K562 (cell line): ENCODE measurements around the gene ZKSCAN3. TPM values are rescaled to one million over a fixed set of nuclear protein-coding genes. Genes with fewer than 3 reads are reported as not detected.

Source experiments
- CREB3 ChIP-seq: fragments of 450-650 bp; conservative IDR thresholded peaks from 2 replicates; pipeline ENCODE4 v1.6.1; 2016; ENCODE audit warnings: missing genetic modification characterization, low read depth, mild to moderate bottlenecking, missing compliant biosample characterization, moderate library complexity
- DACH1 ChIP-seq: fragments of 450-650 bp; IDR thresholded peaks from 2 replicates; pipeline ENCODE4 v1.6.1; 2018; ENCODE audit not compliant: partially characterized antibody
- FOXK2 ChIP-seq, 2 experiments: fragments of 450-650 bp; IDR thresholded peaks in 1 of 2; conservative IDR thresholded peaks in 1 of 2; 2 replicates each; pipeline ENCODE4 v1.6.1; 2016; ENCODE audit warnings: low read depth in 2 of 2, mild to moderate bottlenecking in 1 of 2
- HMBOX1 ChIP-seq: sonication (generic); IDR thresholded peaks from 2 replicates; pipeline ENCODE4 v1.6.1; 2016
- KAT7 ChIP-seq: sonication (generic); formaldehyde crosslinking; IDR thresholded peaks from 2 replicates; pipeline ENCODE4 v1.8.0; 2022; ENCODE audit warnings: missing genetic modification reagents, mild to moderate bottlenecking, borderline replicate concordance
- MAFF ChIP-seq: IDR thresholded peaks from 2 replicates; pipeline ENCODE4 v1.6.1; 2012; ENCODE audit warnings: low read length, improper control_type of control experiment
- NFE2 ChIP-seq: IDR thresholded peaks from 2 replicates; pipeline ENCODE4 v1.6.1; 2014; ENCODE audit warnings: antibody characterized with exemption, low read depth
- NR2C2 ChIP-seq, 2 experiments: fragments of 200-800 bp in 1 of 2; sonication (Bioruptor generic) in 1 of 2; sonication (generic) in 1 of 2; formaldehyde crosslinking in 1 of 2; IDR thresholded peaks; 2 replicates each; pipeline versions ENCODE4 v1.6.1 to v1.8.0; 2016 to 2022; ENCODE audit warnings: mild to moderate bottlenecking in 1 of 2, missing compliant biosample characterization in 1 of 2, missing genetic modification characterization in 1 of 2, missing genetic modification reagents in 1 of 2
- PHTF2 ChIP-seq: fragments of 250-450 bp; sonication (Bioruptor Pico); IDR thresholded peaks from 2 replicates; pipeline ENCODE4 v1.5.0; 2021; ENCODE audit warnings: mild to moderate bottlenecking
- RAD51 ChIP-seq: fragments of 450-650 bp; IDR thresholded peaks from 2 replicates; pipeline ENCODE4 v1.7.1; 2016; ENCODE audit warnings: low read depth, mild to moderate bottlenecking, borderline replicate concordance
- TARDBP ChIP-seq: fragments of 450-650 bp; IDR thresholded peaks from 2 replicates; pipeline ENCODE4 v1.6.1; 2016
- TEAD2 ChIP-seq: fragments of 450-650 bp; IDR thresholded peaks from 2 replicates; pipeline ENCODE4 v1.6.1; 2016; ENCODE audit warnings: missing genetic modification characterization, control low read depth, missing compliant biosample characterization
- U2AF1 ChIP-seq: fragments of 200-400 bp; formaldehyde crosslinking; optimal IDR thresholded peaks from 2 replicates; pipeline ENCODE3; 2017; ENCODE audit warnings: mild to moderate bottlenecking, low read depth, low read length, moderate library complexity
- ZBTB9 ChIP-seq: fragments of 450-650 bp; formaldehyde crosslinking; IDR thresholded peaks from 2 replicates; pipeline ENCODE4 v1.4.0; 2020; ENCODE audit warnings: mild to moderate bottlenecking, moderate library complexity
- ZNF280A ChIP-seq: fragments of 450-650 bp; IDR thresholded peaks from 2 replicates; pipeline ENCODE4 v1.6.1; 2018; ENCODE audit warnings: mild to moderate bottlenecking, low read depth; ENCODE audit not compliant: partially characterized antibody
- ZNF445 ChIP-seq: fragments of 250-450 bp; sonication (Bioruptor Pico); IDR thresholded peaks from 2 replicates; pipeline ENCODE4 v1.4.0; 2020; ENCODE audit warnings: low read depth, mild to moderate bottlenecking, moderate library complexity
- ZNF551 ChIP-seq: fragments of 250-450 bp; sonication (Bioruptor Pico); IDR thresholded peaks from 2 replicates; pipeline ENCODE4 v1.5.0; 2021; ENCODE audit warnings: mild to moderate bottlenecking, moderate library complexity
- ZNF695 ChIP-seq: fragments of 450-650 bp; formaldehyde crosslinking; IDR thresholded peaks from 2 replicates; pipeline ENCODE4 v1.4.0; 2020; ENCODE audit warnings: mild to moderate bottlenecking, moderate library complexity
- ZNF707 ChIP-seq: fragments of 250-450 bp; sonication (Bioruptor Pico); conservative IDR thresholded peaks from 2 replicates; pipeline ENCODE4 v1.8.0; 2022; ENCODE audit warnings: inconsistent platforms, mild to moderate bottlenecking, moderate library complexity
- polyA plus RNA-seq, 8 experiments: library from polyadenylated mRNA; depleted of rRNA in 4 of 8; stranded (reverse) in 5 of 8; unstranded in 3 of 8; fragments of >200 nt; fragmentation: Nextera tagmentation in 2 of 8; fragmentation: Illumina TruSeq in 1 of 8; extraction: Ambion mirVana in 2 of 8; extraction: Trizol in 1 of 8; gene quantifications; 2 replicates each; pipeline versions ENCODE4 v1.2.1 to v1.2.3, GENCODE V29; 2011 to 2014; ENCODE audit warnings: inconsistent platforms in 1 of 8, missing spikeins in 1 of 8
- total RNA-seq, 7 experiments: library from RNA; depleted of rRNA in 6 of 7; stranded (reverse); fragments of >200 nt in 6 of 7; fragmentation: Illumina TruSeq in 2 of 7; extraction: Trizol in 2 of 7; gene quantifications; 2 replicates each; pipeline versions ENCODE4 v1.2.1 to v1.2.3, GENCODE V29; 2011 to 2021; ENCODE audit warnings: low replicate concordance in 1 of 7
- TF ChIP-seq, protein P1 (sequence below): sonication (generic); formaldehyde crosslinking; IDR thresholded peaks from 2 replicates; pipeline ENCODE4 v1.8.0; 2023; ENCODE audit warnings: mild to moderate bottlenecking, missing genetic modification reagents

ZKSCAN3 gene
- total and polyA plus RNA-seq, 9 of the 15 experiments (the other 6 are each of a cell fraction or from before 2014, with no cell fraction given): 3.0 to 12.4 (median 10.2) TPM

GRCh38 chr6:28399350-28400121 lies 49.8 kb downstream of the ZKSCAN3 start, which contains the start of gene ZSCAN12 (continued):
- TF ChIP-seq HMBOX1 (peak; percentile 61; the same call in 1 of the 2 replicates), PHTF2 (no peak), ZNF707 (no peak), TEAD2 (no peak), ZBTB9 (peak; percentile 90; the same call in 1 of the 2 replicates), NFE2 (no peak), ZNF551 (CRISPR knock-in tag) (no peak), U2AF1 (peak; percentile 92), KAT7 (CRISPR knock-in tag) (peak; percentile 97), TARDBP (peak; percentile 80; the same call in 1 of the 2 replicates), ZNF445 (CRISPR knock-in tag) (no peak; the same call in 1 of the 2 replicates), ZNF695 (CRISPR knock-in tag) (no peak), CREB3 (tag) (0 out of 2 replicates have a peak, but pooled peaks have one; percentile 19), DACH1 (no peak), RAD51 (0 out of 2 replicates have a peak, but pooled peaks have one; percentile 10), NR2C2 (CRISPR knock-in tag; IDR thresholded peaks at IDR 0.05) (peak; percentile 89), NR2C2 (tag; IDR thresholded peaks at IDR 0.05) (peak; percentile 97), FOXK2 (conservative IDR thresholded peaks at IDR 0.05 in 1 of 2, IDR thresholded peaks at IDR 0.05 in 1 of 2; ENCODE audit: low read depth in 2 of 2) (peak; percentile 82 to 83), MAFF (no peak), ZNF280A (no peak)
- TF ChIP-seq, protein P1, sequence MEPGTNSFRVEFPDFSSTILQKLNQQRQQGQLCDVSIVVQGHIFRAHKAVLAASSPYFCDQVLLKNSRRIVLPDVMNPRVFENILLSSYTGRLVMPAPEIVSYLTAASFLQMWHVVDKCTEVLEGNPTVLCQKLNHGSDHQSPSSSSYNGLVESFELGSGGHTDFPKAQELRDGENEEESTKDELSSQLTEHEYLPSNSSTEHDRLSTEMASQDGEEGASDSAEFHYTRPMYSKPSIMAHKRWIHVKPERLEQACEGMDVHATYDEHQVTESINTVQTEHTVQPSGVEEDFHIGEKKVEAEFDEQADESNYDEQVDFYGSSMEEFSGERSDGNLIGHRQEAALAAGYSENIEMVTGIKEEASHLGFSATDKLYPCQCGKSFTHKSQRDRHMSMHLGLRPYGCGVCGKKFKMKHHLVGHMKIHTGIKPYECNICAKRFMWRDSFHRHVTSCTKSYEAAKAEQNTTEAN (CRISPR knock-in tag): no peak
